ENCODE data around the gene UNC5CL. TPM values are rescaled to one million over a fixed set of nuclear protein-coding genes. Genes with fewer than 3 reads are reported as not detected.
A peak's percentile ranks its signal among the peaks of the same experiment; 100 is the strongest.

Gene UNC5CL
- total RNA-seq, 1 experiment from 2014 or later = 0.81 TPM

DNA sequence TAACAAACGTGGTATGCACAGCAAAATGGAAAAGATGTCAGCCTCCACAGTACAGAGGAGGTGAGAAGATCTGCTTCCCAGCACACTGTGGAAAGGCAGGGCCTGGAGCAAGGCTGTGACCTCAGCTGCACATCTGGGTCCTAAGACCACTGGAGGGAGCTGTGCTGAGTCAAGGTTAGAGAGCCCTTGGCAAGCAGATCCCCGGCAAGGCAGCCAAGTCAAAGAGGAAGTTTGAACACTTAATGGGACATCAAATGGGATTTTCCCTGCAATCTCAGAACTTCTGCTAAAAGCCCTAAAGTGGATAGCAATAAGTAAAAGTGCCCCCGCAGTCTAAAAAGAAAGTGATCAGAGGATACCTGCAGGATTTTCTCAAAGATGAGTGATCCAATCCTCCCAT lies 39.5 kb downstream of the UNC5CL start:
- Histone ChIP-seq H3T11ph (ENCODE audit: low read length) (no peak overlapping the region), H3K56ac (ENCODE audit: insufficient read length, low read depth, low read length) (no peak overlapping the region), H3K27ac (ENCODE audit: insufficient read length, low read depth, low read length) (no peak overlapping the region), H4K91ac (ENCODE audit: insufficient read length, low read depth, low read length) (no peak overlapping the region), H3K14ac (ENCODE audit: insufficient read depth, low read length) (no peak overlapping the region), H2AK5ac (ENCODE audit: insufficient read length, low read length) (no peak overlapping the region), H2BK20ac (ENCODE audit: low read depth, low read length, poor library complexity, severe bottlenecking) (no peak overlapping the region), H3K23ac (ENCODE audit: insufficient read length, low read depth, low read length) (no peak overlapping the region), H2BK120ac (ENCODE audit: low read depth, low read length, poor library complexity, severe bottlenecking) (no peak overlapping the region), H3K79me2 (ENCODE audit: insufficient read depth, low read length) (no peaks in the 10 kb centered on the region), H3K79me1 (ENCODE audit: insufficient read depth, low read depth, low read length, poor library complexity, severe bottlenecking) (no peaks in the 10 kb centered on the region), H2BK12ac (ENCODE audit: insufficient read length, low read depth, low read length) (no peak overlapping the region), H3K9me3 (ENCODE audit: control insufficient read depth, low read depth, low read length) (no peaks in the 10 kb centered on the region), H3K18ac (ENCODE audit: insufficient read length, low read depth, low read length) (no peak overlapping the region), H3K4ac (ENCODE audit: low read depth, low read length) (no peak overlapping the region), H3K9ac (ENCODE audit: extremely low read depth, insufficient read length, low read length) (no peak overlapping the region), H2BK5ac (ENCODE audit: insufficient read length, low read length) (no peak overlapping the region), H3K23me2 (ENCODE audit: insufficient read length, low read depth, low read length, poor library complexity, severe bottlenecking) (no peaks in the 10 kb centered on the region), H2BK15ac (ENCODE audit: low read depth, low read length) (no peak overlapping the region), H4K8ac (replicated peaks; ENCODE audit: insufficient read length, low read depth, low read length) (no peak overlapping the region), H3K27me3 (ENCODE audit: insufficient read depth, low read length) (no peaks in the 10 kb centered on the region), H3K4me1 (ENCODE audit: insufficient read depth, low read length) (peaks cover 16% of the 10 kb centered on the region; the same call in 1 of the 2 replicates), H4K20me1 (ENCODE audit: control insufficient read depth, insufficient read depth, insufficient read length) (no peaks in the 10 kb centered on the region), H2AFZ (ENCODE audit: low read length) (no peak overlapping the region), H3K4me2 (ENCODE audit: insufficient read depth, insufficient read length, low read length) (no peak overlapping the region), H4K5ac (ENCODE audit: insufficient read length, low read depth, low read length) (no peak overlapping the region)
- Mint-ChIP-seq H3K9me3 (no peaks in the 10 kb centered on the region), H3K27me3 (ENCODE audit: low read depth) (peaks cover 14% of the 10 kb centered on the region), H3K4me3 (no peak overlapping the region), H3K27ac (peak overlapping the region; percentile 12 to 78 (median 37); a peak in 3 of 7 replicates), H3K4me1 (peaks cover 54 to 62% of the 10 kb centered on the region in 2 experiments), H3K36me3 (ENCODE audit: insufficient read depth in 1 of 3, low read depth in 3 of 3) (0 out of 7 replicates have a peak, but pooled peaks cover 0 to 2% (median 0%) of the 10 kb centered on the region in 3 experiments)
- TF ChIP-seq, protein P1, sequence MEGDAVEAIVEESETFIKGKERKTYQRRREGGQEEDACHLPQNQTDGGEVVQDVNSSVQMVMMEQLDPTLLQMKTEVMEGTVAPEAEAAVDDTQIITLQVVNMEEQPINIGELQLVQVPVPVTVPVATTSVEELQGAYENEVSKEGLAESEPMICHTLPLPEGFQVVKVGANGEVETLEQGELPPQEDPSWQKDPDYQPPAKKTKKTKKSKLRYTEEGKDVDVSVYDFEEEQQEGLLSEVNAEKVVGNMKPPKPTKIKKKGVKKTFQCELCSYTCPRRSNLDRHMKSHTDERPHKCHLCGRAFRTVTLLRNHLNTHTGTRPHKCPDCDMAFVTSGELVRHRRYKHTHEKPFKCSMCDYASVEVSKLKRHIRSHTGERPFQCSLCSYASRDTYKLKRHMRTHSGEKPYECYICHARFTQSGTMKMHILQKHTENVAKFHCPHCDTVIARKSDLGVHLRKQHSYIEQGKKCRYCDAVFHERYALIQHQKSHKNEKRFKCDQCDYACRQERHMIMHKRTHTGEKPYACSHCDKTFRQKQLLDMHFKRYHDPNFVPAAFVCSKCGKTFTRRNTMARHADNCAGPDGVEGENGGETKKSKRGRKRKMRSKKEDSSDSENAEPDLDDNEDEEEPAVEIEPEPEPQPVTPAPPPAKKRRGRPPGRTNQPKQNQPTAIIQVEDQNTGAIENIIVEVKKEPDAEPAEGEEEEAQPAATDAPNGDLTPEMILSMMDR (conservative IDR thresholded peaks at IDR 0.05) = peak; percentile 74
- DNase-seq = peak; percentile 86
- WGBS (ENCODE audit: extremely low coverage, insufficient read length, low lambda C conversion rate) = no CpG with 5 or more reads among the region's 3 CpGs
